GM12891 (cell line): ENCODE measurements around the gene PTPN2.

Experiments
- POLR2A ChIP-seq: IDR thresholded peaks from 2 replicates; pipeline ENCODE4 v1.6.1; 2011; ENCODE audit warnings: low read depth, low read length, control low read depth
- POLR2AphosphoS5 ChIP-seq: IDR thresholded peaks from 2 replicates; pipeline ENCODE4 v1.6.1; 2011; ENCODE audit warnings: low read depth, low read length, control low read depth
- POU2F2 ChIP-seq: IDR thresholded peaks from 2 replicates; pipeline ENCODE4 v1.6.1; 2011; ENCODE audit warnings: low read depth, mild to moderate bottlenecking, control low read depth, low read length, moderate library complexity
- TAF1 ChIP-seq: IDR thresholded peaks from 2 replicates; pipeline ENCODE4 v1.6.1; 2011; ENCODE audit warnings: low read depth, low read length, control low read depth

DNA sequence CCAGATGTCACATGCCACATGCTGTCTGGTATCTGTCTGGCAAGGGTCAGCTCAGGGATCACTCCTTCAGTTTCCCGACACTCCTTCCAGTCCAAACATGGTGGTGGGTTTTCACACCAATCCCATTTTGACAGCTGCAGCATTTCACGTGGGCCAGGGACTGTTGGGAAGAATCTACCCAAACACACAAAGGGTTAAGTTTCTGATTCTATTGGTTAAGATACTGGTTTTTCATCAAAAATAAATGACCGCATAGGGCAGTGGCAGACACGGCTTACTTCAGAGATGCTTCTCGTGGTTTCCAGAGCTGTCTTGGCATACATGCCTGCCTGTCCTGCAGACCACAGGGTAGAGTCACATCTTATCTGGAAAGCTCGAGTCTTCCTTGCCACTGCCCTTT is 101.5 kb downstream of the PTPN2 start:
- TF ChIP-seq POLR2A (no peak), TAF1 (no peak), POLR2AphosphoS5 (no peak), POU2F2 (no peak)
